NB4 (cell line): ENCODE measurements around the gene GPR107.

ENCODE experiments used
- MYC ChIP-seq: IDR thresholded peaks from 2 replicates; pipeline ENCODE4 v1.6.1; 2011; ENCODE audit warnings: low read depth, low read length
- POLR2A ChIP-seq: IDR thresholded peaks from 2 replicates; pipeline ENCODE4 v1.6.1; 2011; ENCODE audit warnings: mild to moderate bottlenecking; ENCODE audit not compliant: insufficient read length; ENCODE audit errors: extremely low read depth
- TF ChIP-seq, protein P1 (sequence below): IDR thresholded peaks from one replicate; pipeline ENCODE4 v1.5.1; 2012; ENCODE audit warnings: low read depth, low read length
- TF ChIP-seq, protein P2 (sequence below): IDR thresholded peaks from 2 replicates; pipeline ENCODE4 v1.6.1; 2011; ENCODE audit warnings: low read depth, low read length

DNA sequence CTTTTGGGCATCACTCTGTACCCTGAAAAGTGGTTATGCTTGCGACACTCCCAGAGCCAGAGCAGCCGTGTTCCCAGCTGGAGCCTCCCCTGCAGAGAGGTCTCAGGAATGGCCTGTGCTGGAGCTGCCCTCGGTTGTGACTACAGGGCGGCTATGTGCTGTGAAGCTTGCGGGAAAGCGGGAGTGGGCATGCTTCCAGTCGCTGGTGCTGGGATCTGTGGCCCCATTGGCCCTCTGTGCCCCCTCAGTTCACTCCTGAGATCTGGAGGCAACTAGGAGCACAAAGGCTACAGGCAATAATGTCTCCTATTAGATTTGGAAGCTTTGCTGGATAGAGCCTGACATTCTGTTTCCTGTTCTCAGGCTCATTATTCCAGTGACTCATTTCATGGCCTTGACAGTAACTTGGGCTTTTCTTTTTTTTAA is 56.9 kb downstream of the GPR107 start:
- TF ChIP-seq POLR2A (no peak), MYC (no peak)
- TF ChIP-seq, protein P1, sequence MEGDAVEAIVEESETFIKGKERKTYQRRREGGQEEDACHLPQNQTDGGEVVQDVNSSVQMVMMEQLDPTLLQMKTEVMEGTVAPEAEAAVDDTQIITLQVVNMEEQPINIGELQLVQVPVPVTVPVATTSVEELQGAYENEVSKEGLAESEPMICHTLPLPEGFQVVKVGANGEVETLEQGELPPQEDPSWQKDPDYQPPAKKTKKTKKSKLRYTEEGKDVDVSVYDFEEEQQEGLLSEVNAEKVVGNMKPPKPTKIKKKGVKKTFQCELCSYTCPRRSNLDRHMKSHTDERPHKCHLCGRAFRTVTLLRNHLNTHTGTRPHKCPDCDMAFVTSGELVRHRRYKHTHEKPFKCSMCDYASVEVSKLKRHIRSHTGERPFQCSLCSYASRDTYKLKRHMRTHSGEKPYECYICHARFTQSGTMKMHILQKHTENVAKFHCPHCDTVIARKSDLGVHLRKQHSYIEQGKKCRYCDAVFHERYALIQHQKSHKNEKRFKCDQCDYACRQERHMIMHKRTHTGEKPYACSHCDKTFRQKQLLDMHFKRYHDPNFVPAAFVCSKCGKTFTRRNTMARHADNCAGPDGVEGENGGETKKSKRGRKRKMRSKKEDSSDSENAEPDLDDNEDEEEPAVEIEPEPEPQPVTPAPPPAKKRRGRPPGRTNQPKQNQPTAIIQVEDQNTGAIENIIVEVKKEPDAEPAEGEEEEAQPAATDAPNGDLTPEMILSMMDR = no peak
- TF ChIP-seq, protein P2, sequence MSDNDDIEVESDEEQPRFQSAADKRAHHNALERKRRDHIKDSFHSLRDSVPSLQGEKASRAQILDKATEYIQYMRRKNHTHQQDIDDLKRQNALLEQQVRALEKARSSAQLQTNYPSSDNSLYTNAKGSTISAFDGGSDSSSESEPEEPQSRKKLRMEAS = no peak
